HG03575 (cell line): ENCODE measurements around the gene NECAB3.
"Not testable (repeated sequence)": the region's sequence is repeated elsewhere in the genome, so short reads cannot be mapped to it uniquely, and the experiment has no call there.

Source experiments
- ATAC-seq: cut with Tn5 transposase; IDR thresholded peaks from one replicate; pipeline ENCODE4 v1.9.1; 2021; ENCODE audit not compliant: unreplicated experiment, insufficient number of reproducible peaks, low FRiP score; ENCODE audit errors: extremely low read depth

Gene NECAB3

GRCh38 chr20:33656010-33656782 is 18.0 kb downstream of the NECAB3 start:
- no peak for ATAC-seq

DNA sequence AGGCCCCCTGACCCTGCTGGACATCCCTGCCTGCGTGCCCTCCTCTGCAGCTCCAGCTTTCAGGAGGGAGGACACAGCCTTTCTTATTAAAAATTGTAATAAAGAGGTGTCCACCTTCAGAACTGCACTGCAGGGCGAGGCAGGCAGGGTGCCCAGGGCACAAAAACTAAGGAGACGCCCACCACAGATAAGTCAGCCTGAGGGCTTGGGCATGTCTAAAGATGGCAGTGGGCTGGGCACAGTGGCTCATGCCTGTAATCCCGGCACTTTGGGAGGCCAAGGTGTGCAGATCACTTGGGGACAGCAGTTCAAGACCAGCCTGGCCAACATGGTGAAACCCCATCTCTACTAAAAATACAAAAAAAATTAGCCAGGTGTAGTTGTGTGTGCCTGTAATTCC is 19.1 kb downstream of the NECAB3 start:
- no peak for ATAC-seq

GRCh38 chr20:33654680-33655161 is 19.5 kb downstream of the NECAB3 start:
- no peak for ATAC-seq

DNA sequence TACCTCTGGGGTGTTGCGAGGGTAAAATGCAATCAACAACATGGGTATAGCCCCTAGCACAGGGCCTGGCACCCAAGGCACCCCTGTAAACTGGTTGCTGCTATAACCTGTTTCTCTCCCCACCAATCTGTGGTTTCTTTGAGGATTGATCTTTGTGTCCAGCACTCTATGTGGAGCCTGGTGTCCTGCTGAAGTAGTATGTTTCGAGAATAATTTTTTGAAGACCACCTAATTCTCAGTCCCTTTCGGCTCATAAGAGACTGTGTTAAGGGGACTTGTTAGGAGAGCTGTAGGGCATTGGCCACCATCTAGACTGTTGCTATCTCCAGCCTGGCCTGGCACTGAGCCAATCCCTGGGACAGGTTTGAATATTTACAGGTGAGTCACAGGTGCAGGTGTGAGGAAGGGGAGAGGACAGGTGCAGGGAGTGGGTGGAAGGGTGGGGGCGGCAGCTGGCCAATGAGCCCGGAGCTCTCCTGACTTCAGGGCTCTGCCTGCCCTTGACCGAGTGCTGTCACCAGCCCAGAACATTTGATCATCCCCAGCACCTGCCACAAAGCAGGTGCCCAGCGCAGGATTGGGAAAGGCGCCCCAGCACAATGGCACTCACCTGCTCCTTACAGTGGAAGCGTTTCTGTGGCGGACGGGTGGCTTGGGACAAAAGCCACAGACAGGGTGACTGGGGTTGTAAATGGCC is 20.2 kb downstream of the NECAB3 start:
- ATAC-seq, result no peak

DNA sequence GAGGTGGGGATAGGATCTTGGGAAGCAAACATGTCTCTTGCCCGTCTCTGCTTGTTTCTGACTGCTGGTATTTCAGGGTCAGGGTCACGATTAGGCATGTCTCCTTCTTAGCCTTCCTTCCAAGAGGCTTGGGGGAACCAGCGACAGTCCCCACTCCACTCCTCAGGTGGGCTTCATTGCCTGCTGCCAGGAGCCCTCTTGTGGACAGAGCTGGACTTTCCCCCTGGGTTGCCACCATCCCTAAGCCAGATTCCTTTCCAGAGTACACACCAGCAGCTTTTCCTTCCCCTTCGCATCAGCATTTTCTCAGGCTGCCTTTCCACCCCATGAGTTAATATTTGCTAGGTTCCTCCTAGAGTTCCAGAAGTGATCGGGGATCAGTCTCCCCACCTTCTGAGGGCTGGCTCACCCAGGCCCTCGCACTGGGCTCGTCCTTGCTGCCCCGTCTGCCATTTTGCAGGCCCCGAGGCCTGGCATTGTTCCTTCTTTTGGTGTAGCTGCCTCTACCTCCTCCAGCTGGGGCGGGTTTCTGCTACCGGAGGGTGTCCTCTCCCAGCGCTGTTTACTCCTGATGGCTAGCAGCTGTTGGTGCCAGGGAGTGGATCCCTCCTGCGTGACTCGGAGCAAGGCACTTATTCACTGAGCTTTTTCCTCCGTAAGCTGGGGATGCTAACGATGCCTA is 20.9 kb downstream of the NECAB3 start:
- ATAC-seq, result no peak

GRCh38 chr20:33651562-33652048 is 22.6 kb downstream of the NECAB3 start:
- ATAC-seq, result no peak

DNA sequence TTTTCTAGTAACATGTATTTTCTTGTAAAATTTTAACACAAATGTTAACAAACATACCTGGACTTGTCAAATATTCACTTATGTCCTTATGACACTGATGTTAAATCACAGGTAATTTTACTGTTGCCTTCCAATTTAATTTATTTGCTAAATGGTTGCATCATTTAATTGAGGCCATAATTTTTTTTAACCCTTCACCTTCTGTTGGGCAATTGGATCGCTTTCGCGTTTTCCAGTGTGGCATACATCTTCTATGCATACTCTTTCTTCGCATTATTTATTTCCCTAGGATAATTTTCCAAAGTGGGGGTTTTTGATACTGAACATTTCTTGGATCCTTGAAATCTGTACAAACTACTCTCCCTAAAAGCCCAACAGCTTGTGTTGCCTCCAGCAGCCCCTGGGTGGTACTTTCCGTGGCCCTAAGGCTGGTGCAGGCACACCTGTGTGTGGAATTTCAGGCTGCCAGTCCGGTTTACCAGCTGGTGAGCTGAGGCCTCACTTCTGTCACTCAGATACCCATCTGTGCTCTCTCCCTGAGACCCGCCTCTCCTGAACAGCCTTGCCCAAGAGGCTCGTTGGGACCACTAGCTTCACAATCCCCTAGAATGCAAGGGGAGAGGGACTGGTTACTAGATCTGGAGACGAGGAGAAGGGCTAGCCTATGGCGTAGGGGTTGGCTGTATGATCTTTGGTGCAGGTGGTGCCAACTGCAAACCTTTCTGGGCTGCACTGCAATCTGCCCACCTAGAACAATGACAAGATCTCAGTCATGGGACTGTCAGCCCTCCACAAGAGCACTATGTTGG is 23.3 kb downstream of the NECAB3 start:
- ATAC-seq, result no peak

- no peak for ATAC-seq
These were observed 24.0 kb downstream of the NECAB3 start for GRCh38 chr20:33650111-33650752.

- no peak for ATAC-seq
These were observed 25.0 kb downstream of the NECAB3 start for GRCh38 chr20:33649201-33649681.

- ATAC-seq, result no peak
These were observed 25.7 kb downstream of the NECAB3 start for GRCh38 chr20:33648396-33649004.

DNA sequence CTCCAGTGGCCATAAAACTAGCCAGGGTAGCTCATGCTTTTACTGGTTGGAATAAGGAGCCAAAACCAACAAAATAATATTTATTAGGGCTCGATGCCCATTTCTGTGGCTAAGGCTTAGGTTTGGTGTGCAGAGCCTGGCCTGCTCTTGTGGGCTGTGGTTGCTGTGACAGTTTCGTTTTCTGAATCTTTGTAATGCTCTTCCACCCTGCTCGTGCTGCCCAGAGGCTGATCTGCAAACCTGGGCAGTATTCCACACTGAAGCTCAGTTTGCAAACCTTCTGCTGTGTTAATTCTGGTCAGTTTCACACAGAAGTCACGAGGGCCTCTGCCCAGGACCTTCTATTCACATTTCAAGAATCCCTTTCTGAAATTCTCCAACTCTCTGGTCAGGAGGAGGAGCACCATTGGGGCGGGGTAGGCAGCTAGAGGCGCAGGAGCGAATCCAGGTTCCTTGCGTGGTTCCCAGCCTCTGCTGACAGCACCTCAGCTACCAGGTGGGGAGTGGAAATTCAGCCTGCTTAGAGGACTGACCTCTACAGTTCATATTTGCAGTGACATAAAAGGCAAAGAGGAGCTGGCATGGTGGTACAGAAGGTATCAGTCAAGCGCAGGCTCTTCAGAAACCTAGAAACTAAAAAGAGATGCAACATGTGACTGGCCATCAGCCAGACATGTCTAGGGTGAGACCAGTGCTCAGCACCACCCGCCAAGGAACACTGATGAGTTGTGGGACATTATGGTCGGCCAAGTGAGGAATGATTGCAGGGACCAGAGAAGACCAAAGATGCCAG is 26.4 kb downstream of the NECAB3 start:
- no peak for ATAC-seq

GRCh38 chr20:33646959-33647602 is 27.1 kb downstream of the NECAB3 start:
- not testable (repeated sequence) for ATAC-seq

- ATAC-seq, result no peak
These were observed 28.0 kb downstream of the NECAB3 start for GRCh38 chr20:33646191-33646590.

DNA sequence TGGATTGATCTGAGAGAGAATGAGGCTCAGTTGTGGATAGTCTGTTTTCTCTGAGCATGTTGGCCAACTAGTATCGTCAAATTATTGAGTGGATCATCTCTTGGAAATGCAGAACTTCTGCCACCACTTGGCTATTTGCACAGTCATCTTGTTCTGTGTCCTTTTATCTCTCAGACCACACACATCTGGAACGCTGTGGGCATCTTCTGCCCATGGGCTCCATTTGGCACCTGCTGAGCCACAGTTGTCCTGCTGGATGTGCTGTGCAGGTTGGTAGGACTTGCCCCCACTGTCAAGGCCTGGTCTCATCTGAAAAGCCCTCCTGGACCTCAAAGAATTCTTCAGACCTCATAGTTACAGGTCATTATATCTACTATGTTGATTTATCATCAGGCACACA is 28.8 kb downstream of the NECAB3 start:
- ATAC-seq, result no peak

DNA sequence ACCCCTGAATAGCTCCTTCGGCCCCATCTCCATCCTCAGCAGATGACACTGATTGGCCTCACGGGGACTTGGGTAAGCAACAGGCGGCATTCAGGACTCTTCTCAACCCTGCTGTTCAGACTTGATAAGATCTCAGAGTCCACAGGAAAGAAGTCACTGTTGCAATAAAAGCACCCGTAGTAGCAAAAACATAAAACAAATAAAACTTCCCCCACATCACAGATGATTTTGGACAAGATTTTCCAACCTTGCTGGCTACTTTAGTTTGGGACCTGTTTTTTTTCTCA is 29.2 kb downstream of the NECAB3 start:
- ATAC-seq, result no peak

DNA sequence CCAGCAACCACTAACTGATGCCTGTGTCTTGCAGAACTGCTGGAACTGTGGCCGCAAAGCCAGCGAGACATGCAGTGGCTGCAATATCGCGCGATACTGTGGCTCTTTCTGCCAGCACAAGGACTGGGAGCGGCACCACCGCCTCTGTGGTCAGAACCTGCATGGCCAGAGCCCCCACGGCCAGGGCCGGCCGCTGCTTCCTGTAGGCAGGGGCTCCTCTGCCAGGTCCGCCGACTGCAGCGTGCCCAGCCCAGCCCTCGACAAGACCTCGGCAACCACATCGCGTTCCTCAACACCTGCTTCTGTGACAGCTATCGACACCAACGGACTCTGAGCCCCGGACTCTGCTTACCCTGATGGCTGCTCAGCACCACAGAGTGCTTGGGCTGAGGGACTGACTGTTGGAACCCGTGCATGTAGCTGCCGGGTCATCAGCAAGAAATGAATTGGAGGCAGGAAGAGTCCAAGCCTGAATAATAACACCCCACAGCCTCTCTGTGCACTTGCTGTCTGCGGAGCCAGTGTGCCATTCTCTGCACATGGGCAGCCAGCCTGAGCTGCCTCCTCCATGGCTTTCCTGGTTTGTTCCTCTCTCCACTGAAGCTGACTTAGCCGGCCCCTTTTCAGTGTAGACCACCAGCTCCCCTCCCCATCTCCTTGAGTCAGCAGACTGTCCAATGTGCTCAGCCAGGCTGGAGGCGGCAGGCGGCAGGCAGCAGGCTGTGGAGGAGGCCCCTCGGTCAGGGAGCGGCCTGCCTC is 29.7 kb downstream of the NECAB3 start:
- ATAC-seq, result no peak
